Measurements from ENCODE around the gene NUP43. TPM values are rescaled to one million over a fixed set of nuclear protein-coding genes. Genes with fewer than 3 reads are reported as not detected.
"Not testable (repeated sequence)": the region's sequence is repeated elsewhere in the genome, so short reads cannot be mapped to it uniquely, and the experiment has no call there.

Gene NUP43
- total RNA-seq, 2 donors from 2014 or later, result 8.6 to 22.8 TPM

GRCh38 chr6:149751239-149751638, 4.9 kb upstream of the NUP43 start:
- Histone ChIP-seq H3K9me3 (no peaks in the 10 kb centered on the region), H3K36me3 (replicated peaks in 1 of 2; ENCODE audit: insufficient read depth in 1 of 2, low read depth in 2 of 2) (no peaks in the 10 kb centered on the region), H3K27ac (no peak overlapping the region), H3K4me3 (no peak overlapping the region), H3K4me1 (peaks cover 17% of the 10 kb centered on the region), H3K27me3 (no peaks in the 10 kb centered on the region)
- WGBS, 2 donors, result 87 to 97% methylated on average over 8 of the region's 8 CpGs
- no peak for DNase-seq
- TF ChIP-seq CTCF (IDR thresholded peaks at IDR 0.05), result no peak
- TF ChIP-seq POLR2A (IDR thresholded peaks at IDR 0.05), result no peak
- ATAC-seq, result no peak
- intact Hi-C loops (cut with DNase I), result no loop called here

- intact Hi-C loops (cut with DNase I), result no loop called here
- H3K4me3 ChIP-seq, result peak overlapping the region; percentile 73 to 77
- H3K9me3 ChIP-seq, result no peaks in the 10 kb centered on the region
- H3K4me1 ChIP-seq, result peaks cover 22% of the 10 kb centered on the region
- TF ChIP-seq POLR2A (IDR thresholded peaks at IDR 0.05) (no peak), CTCF (IDR thresholded peaks at IDR 0.05) (no peak)
- DNase-seq, result peak in 3 of 4 donors; percentile 36 to 41 (median 36)
- peak overlapping the region; percentile 76 to 93 (median 90) for H3K27ac ChIP-seq
- H3K27me3 ChIP-seq, result no peaks in the 10 kb centered on the region
- WGBS, 2 donors, result 0 to 1% methylated on average over 14 to 25 of the region's 25 CpGs
- no peaks in the 10 kb centered on the region for H3K36me3 ChIP-seq (replicated peaks in 1 of 2; ENCODE audit: insufficient read depth in 1 of 2, low read depth in 2 of 2)
- ATAC-seq, result no peak
Observed at GRCh38 chr6:149750136-149750609, 3.8 kb upstream of the NUP43 start.

GRCh38 chr6:149749594-149750135, 3.3 kb upstream of the NUP43 start, which contains the start of gene PCMT1:
TSS of gene PCMT1 (plus strand) at chr6:149749741. CDS start at chr6:149749902, 161 bp downstream.
- Histone ChIP-seq H3K4me1 (peaks cover 25% of the 10 kb centered on the region), H3K27me3 (no peaks in the 10 kb centered on the region), H3K36me3 (replicated peaks in 1 of 2; ENCODE audit: insufficient read depth in 1 of 2, low read depth in 2 of 2) (no peaks in the 10 kb centered on the region), H3K4me3 (peak within 1 kb of the TSS; percentile 73 to 77), H3K27ac (peak within 1 kb of the TSS; percentile 76 to 93 (median 90)), H3K9me3 (no peaks in the 10 kb centered on the region)
- WGBS, 2 donors, result 0% methylated on average over 58 of the region's 60 CpGs; no CpG with 5 or more reads in 1 of the 2 donors
- DNase-seq (peak; percentile 90 to 93 (median 92)), ATAC-seq (peak; percentile 97)
- peak; percentile 81 to 88 (median 87) for TF ChIP-seq POLR2A (IDR thresholded peaks at IDR 0.05)
- TF ChIP-seq CTCF (IDR thresholded peaks at IDR 0.05), result peak in 2 of 7 experiments; percentile 4 to 27
- intact Hi-C loops (cut with DNase I), result no loop called here

GRCh38 chr6:149749082-149749593, 2.8 kb upstream of the NUP43 start:
- Histone ChIP-seq H3K4me3 (peak overlapping the region in 1 of 2 donors; percentile 73), H3K4me1 (peaks cover 25% of the 10 kb centered on the region), H3K27ac (peak overlapping the region; percentile 76 to 93 (median 90))
- H3K9me3 ChIP-seq; H3K36me3 ChIP-seq (replicated peaks in 1 of 2; ENCODE audit: insufficient read depth in 1 of 2, low read depth in 2 of 2); DNase-seq; H3K27me3 ChIP-seq; intact Hi-C loops (cut with DNase I): not testable (repeated sequence)
- 1% methylated on average over 25 of the region's 38 CpGs; no CpG with 5 or more reads in 1 of the 2 donors for WGBS, 2 donors
- peak in 2 of 3 donors; percentile 88 to 92 for TF ChIP-seq POLR2A (IDR thresholded peaks at IDR 0.05)
- ATAC-seq, result peak; percentile 19

GRCh38 chr6:149745252-149745651, 1.1 kb downstream of the NUP43 start:
- ATAC-seq; H3K27me3 ChIP-seq; H3K27ac ChIP-seq; intact Hi-C loops (cut with DNase I); H3K9me3 ChIP-seq; H3K4me3 ChIP-seq; DNase-seq: not testable (repeated sequence)
- WGBS, 2 donors, result 71 to 73% methylated on average over 10 of the region's 10 CpGs
- H3K4me1 ChIP-seq, result peaks cover 15% of the 10 kb centered on the region
- H3K36me3 ChIP-seq (replicated peaks in 1 of 2; ENCODE audit: insufficient read depth in 1 of 2, low read depth in 2 of 2), result peaks cover 0 to 14% of the 10 kb centered on the region in 2 donors
